Thyroid gland (tissue), 4 donors: Measurements from ENCODE around the gene COL13A1.

Experiments used
- CTCF ChIP-seq, 6 experiments: fragments of 200-600 bp in 3 of 6; fragments of 450-650 bp in 3 of 6; sonication (generic) in 3 of 6; IDR thresholded peaks; one replicate each; pipeline ENCODE4 v1.5.1; 2016 to 2019; ENCODE audit warnings: antibody characterized with exemption in 6 of 6, mild to moderate bottlenecking in 2 of 6, inconsistent platforms in 1 of 6, moderate library complexity in 1 of 6
- POLR2A ChIP-seq, 2 donors: fragments of 450-650 bp; IDR thresholded peaks; one replicate each; pipeline ENCODE4 v1.6.1; 2017; ENCODE audit warnings: antibody characterized with exemption in 2 of 2, mild to moderate bottlenecking in 2 of 2, moderate library complexity in 1 of 2

DNA sequence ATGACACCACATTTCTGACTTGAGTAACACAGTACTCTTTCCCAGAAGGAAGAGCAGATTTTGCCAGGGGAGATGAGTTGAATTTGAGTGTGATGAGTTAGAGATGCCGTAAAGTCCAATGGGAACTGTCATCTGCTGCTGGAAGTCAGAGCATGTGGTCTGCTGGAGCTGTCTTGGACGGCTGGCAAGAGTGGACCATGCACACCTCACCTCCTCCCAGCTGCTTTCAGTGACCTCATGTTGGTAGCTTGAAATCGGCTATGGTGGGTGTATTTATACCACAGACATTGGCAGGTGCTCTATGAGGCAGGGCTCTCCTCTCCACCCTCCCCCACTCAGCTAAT, 82.3 kb downstream of the COL13A1 start:
- TF ChIP-seq CTCF (IDR thresholded peaks at IDR 0.05) (no peak), POLR2A (IDR thresholded peaks at IDR 0.05) (no peak)
